GM21737 (cell line): ENCODE measurements around the gene FAM210B.
"Not testable (repeated sequence)": the region's sequence is repeated elsewhere in the genome, so short reads cannot be mapped to it uniquely, and the experiment has no call there.

Experiments used
- ATAC-seq: cut with Tn5 transposase; IDR thresholded peaks from one replicate; pipeline ENCODE4 v1.9.1; 2021; ENCODE audit warnings: mild to moderate bottlenecking, moderate library complexity; ENCODE audit not compliant: unreplicated experiment

Gene FAM210B

DNA sequence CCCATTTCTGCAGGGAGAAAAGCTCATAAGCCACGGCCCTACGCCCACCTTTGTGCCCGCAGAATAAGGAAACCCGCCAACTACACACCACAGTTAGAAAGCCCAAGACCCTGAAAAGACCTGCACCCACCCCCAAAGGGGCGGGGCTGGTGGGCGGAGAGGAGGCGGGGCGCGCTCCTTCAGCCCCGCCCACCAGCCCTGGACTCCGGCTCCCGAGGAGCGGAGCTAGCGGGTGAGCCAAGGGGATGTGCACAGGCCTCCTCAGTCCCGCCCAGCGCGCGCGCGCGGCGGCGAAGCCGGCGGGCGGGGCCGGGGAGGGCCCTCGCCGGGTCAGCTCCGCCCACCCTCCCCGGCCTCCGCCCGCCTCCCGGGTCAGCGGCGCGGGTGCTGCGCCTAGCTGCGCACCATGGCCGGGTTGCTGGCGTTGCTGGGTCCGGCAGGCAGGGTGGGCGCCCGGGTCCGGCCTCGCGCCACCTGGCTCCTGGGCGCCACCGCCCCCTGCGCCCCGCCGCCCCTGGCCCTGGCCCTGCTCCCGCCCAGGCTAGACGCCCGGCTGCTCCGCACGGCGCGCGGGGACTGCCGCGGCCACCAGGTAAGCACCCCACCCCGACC lies at the start of gene FAM210B:
Gene FAM210B (plus strand): TSS at position 375 of the 612 bp plus-strand sequence. CDS start 32 bp downstream, at position 407.
- peak; percentile 100 for ATAC-seq

DNA sequence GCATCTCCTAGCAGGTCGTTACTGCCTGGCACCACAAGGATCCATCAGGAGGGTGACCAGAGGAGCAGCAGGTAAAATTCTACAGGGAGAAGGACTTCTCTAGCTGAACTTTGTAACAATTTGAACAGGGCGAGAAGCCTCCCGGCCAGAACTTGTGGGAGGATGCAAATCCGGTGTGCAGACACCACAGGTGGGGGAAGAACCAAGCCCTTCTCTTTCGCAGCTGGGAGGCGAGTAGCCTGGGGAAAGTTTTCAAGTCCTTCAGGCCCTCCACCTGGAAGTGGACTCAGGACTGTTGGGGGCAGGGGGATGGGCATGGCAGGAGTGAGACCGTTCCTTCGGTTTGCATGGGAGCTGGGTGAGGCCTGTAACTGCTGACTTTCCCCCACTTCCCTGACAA lies 42.7 kb upstream of the FAM210B start:
- ATAC-seq = no peak

GRCh38 chr20:56316483-56316882 lies 42.3 kb upstream of the FAM210B start:
- ATAC-seq = no peak

DNA sequence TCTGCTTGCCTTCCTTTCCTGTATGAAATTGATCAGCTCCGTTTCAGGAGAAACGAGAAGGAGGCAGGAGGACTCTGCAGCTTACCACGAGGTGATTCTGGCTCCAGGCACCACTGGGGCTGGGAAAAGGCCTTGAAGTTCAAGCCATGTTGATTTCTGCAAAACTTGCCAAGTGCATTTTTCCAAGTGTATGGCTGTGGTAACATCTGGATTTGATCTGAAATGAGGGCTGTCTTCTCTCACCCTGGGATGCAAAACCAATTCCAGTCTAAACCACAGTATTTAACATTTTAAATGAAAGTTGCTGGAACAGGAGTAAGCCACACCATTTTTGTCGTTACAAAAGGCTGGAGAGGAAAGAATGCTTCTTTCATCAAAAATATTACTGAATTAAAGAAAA lies 36.1 kb upstream of the FAM210B start:
- no peak for ATAC-seq

DNA sequence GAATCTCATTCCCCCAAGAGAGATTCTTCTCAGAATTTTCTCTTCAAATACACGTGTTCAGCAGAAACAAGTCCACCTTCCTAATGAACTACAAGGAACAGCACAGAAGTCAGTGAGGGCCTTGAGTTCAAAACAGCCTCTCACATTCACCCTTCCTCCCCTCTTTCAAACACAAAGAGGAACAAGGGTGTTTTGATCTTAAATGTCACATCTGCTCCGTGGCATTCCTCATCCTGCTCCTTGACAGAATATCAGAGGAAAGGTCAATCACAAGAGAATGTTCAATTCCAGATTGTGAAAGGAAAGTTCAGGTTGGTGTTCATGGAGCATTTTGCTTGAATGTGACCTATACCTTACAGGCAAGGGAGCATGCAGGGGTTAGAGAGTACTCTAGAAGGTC lies 35.6 kb upstream of the FAM210B start:
- ATAC-seq = no peak

DNA sequence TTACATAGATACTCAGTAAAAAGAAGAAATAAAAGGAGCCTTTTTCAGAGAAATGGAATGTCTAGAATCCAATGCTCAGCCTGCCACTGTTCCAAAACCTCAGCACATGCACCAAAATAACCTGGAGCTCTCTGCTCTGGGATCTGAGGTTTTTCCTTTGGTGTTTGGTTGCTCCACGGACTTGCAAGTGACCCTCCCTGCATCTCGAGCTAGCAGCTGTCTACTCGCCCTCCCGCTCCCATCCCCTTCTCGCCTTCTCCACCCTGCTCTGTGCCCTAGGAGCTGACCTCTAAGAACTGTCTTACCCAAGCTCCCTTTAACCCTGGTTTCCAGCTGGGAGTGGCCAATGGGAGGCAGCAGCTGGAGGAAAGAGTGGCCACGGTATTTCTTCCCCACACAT lies 35.1 kb upstream of the FAM210B start:
- ATAC-seq = no peak

- ATAC-seq = no peak
These were observed 34.0 kb upstream of the FAM210B start for GRCh38 chr20:56324806-56325205.

DNA sequence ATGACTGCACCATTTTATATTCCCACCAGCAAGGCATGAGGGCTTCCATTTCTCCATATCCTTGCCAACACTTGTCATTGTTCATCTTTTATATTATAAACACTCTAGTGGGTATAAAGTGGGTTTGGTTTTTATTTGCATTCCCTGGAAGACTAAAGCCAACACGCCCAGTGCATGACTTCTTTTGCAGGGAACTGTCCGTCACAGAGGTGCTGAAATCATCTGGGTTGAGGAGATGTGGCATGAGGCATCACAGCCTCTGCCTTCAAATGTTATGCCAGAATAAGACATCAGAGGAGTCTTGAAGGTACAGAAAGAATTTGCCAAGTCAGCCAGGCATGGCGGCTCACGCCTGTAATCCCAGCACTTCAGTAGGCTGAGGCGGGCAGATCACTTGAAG lies 29.9 kb upstream of the FAM210B start:
- ATAC-seq = no peak

DNA sequence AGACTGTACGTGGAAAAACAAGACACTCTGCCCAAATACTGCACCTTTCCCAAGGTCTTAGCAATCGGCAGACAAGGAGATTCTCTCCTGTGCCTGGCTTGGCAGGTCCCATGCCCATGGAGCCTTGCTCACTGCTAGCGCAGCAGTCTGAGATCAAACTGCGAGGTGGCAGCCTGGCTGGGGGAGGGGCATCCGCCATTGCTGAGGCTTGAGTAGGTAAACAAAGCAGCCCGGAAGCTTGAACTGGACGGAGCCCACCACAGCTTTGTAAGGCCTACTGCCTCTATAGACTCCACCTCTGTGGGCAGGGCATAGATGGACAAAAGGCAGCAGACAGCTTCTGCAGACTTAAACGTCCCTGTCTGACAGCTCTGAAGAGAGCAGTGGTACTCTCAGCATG lies 22.1 kb upstream of the FAM210B start:
- ATAC-seq = not testable (repeated sequence)

DNA sequence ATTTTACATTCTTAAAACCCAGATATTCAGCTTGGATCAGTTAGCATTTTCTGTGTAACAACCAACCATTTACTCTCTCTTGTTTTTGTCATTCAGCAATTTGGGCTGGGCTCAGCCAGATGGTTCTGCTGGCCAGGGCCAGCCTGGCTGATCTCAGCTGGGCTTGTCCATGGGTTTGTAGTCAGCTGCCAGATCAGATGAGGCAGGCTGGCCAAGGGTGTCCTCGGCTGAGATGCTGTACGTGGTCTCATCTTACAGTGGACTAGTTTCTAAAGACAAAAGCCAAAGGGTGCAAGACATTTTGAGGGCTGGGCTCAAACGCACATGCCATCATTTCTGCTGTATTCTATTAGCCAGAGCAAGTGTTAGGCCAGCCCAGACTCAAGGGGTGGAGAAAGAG lies 16.0 kb upstream of the FAM210B start:
- ATAC-seq = no peak

DNA sequence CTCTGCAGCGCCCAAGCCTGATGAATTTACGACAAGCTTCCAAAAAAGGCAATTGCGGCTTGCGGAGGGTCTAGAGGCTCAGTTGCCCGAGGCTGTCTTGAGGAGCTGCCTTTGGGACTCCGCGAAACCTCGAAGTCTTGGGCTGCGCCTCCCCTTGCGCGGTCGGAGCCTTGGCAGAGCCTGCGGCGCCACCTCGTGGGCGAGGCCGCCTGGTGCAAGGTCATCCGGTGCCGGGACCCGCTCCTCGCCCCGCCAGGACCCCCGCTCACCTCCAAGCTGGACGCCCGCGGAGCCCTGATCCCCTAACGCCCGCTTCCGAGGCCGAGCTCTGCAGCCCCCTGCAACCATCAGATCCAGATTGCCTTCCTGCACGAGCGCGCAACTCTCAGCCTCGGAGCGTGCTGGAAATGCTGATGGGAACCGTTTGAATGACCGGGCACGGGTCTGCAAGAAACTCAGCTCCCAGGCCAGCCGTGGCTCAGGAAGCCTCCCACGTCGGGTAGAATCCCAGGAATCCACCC lies 14.9 kb upstream of the FAM210B start:
- no peak for ATAC-seq

DNA sequence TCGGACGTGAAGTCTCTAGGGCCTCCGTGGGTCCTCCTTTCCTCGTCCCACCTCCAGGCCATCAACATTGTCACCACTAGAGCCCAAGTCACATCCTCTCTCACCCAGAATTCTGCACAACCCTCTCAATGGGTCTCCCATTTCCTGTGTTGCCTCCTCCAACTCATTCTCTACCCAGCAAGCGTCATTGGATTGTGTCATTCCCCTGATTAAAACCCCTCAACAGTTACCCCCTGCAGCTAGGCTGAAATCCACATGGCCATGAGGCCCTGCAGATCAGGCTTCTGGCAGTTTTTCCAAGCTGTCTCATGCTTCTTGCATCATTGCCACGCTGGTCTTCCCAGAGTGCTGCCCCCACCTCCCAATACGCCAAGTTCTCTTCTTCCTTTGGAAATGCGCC lies 12.9 kb upstream of the FAM210B start:
- ATAC-seq = no peak

DNA sequence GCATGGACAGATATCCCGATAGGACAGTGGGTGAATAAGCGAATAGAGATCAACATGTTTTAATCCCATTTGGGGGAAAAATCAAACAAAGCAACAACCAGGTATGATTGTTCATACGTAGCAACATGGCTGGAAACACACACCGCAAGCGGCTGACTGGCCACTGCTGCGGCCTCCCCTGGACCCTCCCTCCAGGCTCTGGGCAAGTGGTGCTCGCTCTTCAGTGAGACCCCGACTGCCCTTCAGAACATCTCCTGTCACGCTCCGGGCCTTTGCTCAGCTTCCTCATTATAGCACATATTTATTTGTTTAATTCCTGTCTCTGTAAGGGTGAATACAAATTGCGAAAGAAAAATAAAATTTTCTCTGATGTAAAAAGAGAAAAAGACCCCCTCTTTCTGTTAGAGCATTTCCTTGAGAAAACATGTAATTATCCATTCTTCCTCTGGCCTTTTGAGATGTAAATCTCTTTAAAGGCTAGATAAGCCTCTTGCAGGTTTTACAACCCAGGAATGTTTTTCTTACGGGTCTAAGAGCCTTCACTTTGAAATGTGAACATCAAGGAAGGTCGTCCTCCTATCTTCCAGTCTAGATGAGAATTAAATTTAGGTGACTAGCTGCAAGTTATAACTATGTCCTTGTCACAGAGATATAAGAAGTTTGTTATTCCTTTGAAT lies 11.0 kb upstream of the FAM210B start:
- ATAC-seq = no peak

DNA sequence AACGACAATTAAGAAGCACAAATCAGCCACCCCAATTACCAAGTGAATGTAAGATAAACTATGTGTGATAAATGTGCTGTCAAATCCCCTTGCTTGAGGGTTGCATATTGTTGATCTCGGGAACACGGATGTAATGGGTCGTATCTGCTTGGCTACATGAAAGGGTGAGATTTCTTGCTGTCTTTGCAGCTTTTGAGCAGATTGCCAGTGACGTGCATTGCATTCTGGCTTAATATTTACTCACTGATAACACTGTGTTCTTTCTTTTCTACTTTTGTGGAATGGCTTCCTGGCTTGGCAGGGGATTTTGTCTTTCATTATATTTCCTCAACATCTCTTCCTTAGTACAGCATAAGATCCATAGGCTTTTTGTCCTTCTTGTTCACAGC lies 10.5 kb upstream of the FAM210B start:
- no peak for ATAC-seq

DNA sequence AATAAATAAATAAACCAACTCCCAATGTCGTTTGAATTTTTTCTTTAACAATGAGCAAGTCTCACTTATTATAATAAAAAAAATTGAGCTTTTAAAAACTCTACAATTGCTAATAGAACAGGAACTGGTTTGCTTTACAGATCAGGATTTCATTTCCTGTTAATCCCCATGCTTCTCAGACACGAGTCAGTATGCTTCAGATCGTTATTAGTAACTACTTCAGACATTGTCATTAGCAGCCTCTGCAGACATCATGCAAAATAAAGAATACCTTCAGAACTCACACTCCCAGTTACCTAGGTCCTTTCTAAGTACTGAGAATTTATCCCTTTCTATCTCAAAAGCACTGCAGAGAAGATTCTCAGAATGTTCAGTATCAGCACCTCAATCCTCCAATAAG lies 10.0 kb upstream of the FAM210B start:
- ATAC-seq = no peak

GRCh38 chr20:56350842-56351241 lies 7.9 kb upstream of the FAM210B start:
- no peak for ATAC-seq

DNA sequence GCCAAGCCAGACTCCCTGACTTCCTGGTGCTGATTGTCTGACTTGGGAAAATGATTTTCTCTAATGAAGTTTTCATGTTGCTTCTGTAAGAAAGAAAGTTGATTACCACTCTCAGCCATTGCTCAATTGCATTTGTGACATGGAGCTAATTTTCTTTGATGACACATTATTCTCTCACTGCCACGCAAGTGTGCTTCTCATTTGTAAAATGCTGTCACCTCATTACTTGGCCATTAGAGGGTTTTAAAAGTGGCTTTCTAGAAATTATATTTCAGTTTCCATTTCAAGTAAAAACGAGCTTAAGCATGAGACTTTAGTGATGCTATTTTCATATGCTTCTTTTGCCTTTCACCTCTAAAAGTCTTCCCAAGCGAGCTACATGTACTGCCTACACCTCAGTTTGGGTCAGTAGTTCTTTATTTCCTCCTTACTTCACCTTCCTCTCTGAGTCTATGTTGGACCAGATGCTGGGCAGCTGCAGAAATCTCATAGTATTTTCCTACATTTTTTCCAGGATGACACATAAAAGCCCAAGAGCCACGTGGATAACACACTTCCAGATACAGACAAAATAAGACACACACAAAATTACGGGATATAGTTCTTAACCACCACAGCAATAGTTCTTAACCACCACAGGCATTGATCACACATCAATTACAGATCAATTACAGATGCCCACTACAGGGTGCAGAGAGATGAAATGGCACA lies 6.3 kb upstream of the FAM210B start:
- ATAC-seq = no peak

GRCh38 chr20:56353356-56353755 lies 5.4 kb upstream of the FAM210B start:
- no peak for ATAC-seq

- ATAC-seq = no peak
These were observed 704 bp upstream of the FAM210B start for GRCh38 chr20:56358070-56358469.

DNA sequence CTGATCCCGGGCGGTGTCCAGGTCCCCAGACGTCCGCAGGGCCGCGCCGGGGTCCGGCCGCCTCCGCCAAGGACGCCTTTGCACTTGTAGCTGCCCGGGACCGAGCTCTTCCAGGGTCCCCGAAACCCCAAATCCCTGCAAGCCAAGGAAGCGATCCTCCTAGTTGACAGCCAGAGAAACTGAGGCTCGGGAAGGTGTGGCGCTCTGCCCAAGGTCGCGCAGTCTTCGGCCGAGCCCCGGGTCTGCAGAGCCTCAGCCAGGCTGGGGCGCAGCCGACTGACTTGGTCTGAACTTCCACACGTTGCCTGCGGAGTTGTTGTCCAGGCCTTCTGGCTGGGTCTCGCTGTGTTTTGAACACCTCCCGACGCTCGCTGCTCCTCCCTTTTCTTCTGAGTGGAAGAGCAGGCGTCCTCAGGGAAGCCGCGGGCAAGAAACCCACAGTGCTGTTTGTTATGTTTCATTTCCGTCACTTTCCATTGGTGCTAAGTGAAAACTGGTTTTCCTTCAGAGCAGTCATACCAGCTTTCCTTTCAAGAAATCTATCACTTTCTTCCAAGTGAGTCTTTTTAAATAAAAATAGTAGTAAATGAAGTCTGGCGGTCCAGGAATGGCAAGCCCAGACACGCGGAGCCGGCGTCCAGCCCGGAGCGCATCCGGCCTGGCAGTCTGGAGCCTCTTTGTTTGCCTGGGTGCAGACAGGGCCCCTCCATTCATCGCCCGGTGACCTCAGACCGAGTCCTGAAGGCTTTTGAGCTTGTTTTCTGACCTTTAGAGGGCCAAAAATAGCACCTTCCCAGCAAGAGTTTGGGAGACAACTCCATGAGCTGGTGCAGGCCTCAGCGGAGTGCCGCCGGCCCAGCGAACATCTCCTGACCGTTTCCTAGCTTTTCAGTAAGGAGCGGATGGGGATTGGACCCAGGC lies 698 bp downstream of the FAM210B start:
- peak; percentile 8 for ATAC-seq
